Suppressor macrophage treated with lipopolysaccharide for 4 hours (primary cell): ENCODE data around the gene PHLDA2.

Source experiments
- DNase-seq: peaks from one replicate; pipeline ENCODE4 v3.0.0-alpha.2; 2020

Gene PHLDA2

GRCh38 chr11:2929950-2930703 is 907 bp upstream of the PHLDA2 start:
- DNase-seq, result peak; percentile 67

- DNase-seq, result peak; percentile 88
Observed at GRCh38 chr11:2929531-2929949, 320 bp upstream of the PHLDA2 start.

- peak; percentile 26 for DNase-seq
Observed at GRCh38 chr11:2927851-2928604, 1.2 kb downstream of the PHLDA2 start.

GRCh38 chr11:2927121-2927800 is 2.0 kb downstream of the PHLDA2 start:
- no peak for DNase-seq

- no peak for DNase-seq
Observed at GRCh38 chr11:2926611-2927051, 2.6 kb downstream of the PHLDA2 start.

DNA sequence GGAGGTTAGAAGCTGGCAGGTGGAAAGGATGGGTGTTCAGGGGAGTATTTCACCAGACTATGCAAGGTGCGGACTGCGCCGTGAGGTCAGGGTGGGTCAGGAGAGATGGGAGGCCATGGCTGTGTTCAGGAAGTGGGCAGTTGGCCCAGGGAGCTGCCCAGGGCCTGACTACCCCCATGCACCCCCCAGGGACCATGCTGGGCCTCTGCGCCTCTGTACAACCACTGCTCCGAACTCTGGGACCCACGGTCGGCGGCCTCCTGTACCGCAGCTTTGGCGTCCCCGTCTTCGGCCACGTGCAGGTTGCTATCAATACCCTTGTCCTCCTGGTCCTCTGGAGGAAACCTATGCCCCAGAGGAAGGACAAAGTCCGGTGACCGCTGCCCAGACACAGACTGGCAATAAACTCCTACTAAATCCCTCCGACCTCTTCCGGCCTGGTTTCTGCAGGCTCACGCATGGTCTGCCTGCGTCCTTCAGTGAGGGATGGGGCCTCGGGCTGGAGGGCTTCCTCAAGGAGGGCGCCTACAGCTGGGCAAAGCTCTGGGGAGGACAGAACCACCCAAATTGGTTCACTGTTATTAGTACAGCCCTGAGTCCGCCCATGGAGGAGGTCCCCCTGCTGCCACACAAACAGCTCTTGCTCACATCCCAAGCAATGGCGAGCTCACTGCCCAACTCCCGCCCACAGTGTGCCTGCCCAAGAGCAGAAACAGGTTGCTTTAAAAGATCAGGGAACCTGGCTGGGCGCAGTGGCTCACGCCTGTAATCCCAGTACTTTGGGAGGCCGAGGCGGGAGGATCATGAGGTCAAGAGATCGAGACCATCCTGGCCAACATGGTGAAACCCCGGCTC is 4.2 kb downstream of the PHLDA2 start:
- DNase-seq, result no peak

- no peak for DNase-seq
Observed at GRCh38 chr11:2924381-2924780, 4.8 kb downstream of the PHLDA2 start.

GRCh38 chr11:2923446-2924375 is 5.5 kb downstream of the PHLDA2 start:
- no peak for DNase-seq

- DNase-seq, result no peak
Observed at GRCh38 chr11:2922655-2923054, 6.6 kb downstream of the PHLDA2 start.

- no peak for DNase-seq
Observed at GRCh38 chr11:2921742-2922493, 7.3 kb downstream of the PHLDA2 start.

DNA sequence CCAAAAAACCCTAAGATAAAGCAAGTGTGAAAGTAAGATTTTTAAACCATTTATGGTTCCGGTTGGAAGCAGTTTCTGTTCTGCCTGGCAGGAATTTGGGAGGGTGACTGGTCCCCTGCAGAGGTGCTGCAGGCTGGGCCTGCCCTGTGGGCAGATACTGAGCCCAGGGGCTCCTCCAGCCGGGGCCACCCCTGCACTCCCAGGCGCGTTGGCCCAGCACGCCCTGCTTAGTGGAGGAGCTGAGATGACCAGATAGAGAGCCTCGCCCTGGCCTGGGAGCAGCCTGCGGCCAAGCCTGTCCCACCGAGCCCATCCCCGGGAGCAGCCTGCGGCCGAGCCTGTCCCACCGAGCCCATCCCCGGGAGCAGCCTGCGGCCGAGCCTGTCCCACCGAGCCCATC is 8.0 kb downstream of the PHLDA2 start:
- DNase-seq, result no peak

DNA sequence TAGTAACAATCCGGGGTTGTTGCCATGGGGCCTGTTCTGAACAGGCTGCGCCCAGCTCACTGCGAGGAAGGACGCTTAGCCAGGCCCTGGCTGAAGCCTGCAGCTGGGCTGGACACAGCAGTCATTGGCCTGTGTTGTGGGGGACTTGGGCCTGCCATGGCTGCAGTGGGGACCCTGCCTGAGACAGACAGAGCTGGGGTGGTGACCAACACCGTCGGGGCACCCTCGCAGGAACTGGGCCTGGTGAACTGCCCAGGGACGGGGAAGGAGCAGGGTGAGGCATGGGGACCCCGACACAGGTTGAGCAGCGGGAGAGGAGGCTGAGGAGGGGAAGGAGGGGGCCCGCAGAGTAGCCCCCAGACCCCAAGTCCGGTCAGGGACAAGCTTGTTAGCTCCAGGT is 8.9 kb downstream of the PHLDA2 start:
- DNase-seq, result no peak

DNA sequence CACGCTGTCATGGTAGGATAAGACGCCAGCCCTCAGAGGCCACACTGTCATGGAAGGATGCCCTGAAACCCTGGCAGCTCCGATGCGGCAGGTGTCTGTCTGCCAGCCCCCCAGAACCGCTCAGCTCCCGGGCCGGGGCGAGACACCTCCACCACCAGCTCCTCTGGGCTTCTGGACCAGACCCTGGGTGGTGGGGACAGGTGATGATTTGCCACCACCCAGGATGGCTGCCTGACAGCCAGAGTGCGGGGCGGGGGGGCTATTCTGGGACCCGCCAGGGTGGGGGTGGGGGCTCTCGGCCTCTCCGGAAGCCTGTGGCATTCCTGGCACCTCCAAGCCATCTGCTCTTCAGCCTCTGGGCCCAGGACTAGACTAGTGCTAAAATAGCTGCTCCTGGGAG is 9.4 kb downstream of the PHLDA2 start:
- DNase-seq, result no peak

- DNase-seq, result no peak
Observed at GRCh38 chr11:2919188-2919587, 10.0 kb downstream of the PHLDA2 start.

- no peak for DNase-seq
Observed at GRCh38 chr11:2917842-2918490, 11.3 kb downstream of the PHLDA2 start.

DNA sequence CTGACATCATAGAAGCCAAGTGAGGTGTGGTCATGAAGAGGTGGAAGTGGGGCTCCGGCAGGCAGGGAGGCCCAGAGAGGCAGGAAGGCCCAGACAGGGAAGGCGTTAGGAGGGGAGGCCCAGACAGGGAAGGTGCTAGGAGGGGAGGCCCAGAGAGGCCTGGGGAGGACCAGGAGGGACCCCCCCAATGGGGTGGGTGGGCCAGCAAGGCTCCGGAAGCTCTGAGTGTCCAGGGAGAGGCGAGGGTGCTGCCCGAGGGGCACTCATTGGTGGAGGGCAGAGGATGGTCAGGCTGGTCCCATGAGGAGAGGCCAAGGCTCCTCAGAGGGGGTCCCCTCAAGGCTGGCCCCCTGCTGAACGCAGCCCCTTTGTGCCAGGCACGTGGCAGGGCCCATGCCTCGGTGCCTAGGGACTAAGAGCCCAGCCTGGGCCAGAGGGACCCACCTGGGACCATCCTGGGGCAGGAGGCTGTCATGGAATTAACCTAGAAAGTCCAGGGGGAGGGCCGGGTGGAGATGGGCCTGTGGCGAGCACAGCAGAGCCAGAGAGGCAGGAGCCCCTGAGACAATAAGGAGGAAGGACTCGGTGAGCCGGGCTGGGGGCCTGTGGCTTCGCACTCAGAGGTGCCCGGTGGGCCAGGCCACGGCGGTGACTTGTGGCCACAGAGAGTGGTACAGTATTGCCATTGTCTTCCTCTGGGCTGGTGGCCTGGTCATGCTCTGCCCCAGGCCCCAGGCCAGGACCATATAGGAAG is 12.2 kb downstream of the PHLDA2 start:
- DNase-seq, result no peak

DNA sequence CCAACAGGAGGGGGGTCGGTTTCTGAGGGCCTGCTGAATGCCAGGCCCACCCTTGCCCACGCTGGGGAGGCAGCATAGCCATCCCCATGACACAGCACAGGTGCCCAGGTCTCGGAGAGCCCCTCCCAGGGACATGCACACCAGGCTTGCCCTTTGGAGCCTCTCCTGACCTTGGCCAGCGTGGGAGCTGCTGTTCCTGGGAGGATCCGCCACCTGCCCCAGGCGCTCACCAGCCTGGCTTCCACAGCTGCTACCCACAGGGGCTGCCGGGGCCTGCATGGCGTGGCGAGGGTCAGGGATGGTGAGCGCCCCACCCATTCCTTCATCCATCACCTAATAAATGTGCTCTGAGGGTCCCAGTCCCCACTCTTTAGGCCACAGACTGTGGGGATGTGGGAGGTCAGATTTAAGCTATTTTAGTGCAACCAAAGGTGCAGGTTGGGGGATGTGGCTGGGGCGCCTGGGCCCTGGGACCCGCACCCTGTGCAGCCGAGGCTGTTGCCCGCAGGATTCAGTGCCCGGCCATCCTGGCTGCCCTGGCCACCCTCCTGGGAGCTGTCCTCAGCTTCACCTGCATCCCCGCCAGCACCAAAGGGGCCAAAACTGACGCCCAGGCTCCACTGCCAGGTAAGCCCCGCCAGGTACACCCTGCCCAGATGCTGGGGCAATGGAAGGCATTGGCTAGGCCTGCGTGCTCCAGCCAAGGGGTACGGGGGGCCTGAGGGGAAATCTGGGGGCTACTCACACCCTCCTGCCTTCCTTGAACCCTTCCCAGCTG is 12.9 kb downstream of the PHLDA2 start:
- no peak for DNase-seq

DNA sequence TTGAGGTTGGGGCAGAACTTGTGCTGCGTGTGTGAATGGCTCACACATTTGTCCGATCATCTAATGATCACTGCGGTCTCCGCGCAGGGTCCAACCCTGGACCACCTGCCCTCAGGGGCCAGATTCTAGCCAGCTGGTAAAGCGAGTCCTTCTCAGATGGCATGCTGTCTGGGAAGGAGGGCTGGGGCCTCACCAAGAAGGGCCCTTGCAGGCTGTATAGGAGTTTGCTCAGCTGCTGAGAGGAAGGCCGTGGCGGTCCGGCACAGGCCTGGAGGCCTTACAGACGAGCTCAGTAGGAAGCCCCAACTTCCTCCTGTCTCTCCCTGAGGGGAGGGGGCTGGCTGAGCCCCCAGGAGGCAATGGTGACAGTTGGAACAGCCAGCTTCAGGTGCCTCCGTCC is 13.7 kb downstream of the PHLDA2 start:
- DNase-seq, result no peak
